Measurements from ENCODE around the gene RPS16.

DNA sequence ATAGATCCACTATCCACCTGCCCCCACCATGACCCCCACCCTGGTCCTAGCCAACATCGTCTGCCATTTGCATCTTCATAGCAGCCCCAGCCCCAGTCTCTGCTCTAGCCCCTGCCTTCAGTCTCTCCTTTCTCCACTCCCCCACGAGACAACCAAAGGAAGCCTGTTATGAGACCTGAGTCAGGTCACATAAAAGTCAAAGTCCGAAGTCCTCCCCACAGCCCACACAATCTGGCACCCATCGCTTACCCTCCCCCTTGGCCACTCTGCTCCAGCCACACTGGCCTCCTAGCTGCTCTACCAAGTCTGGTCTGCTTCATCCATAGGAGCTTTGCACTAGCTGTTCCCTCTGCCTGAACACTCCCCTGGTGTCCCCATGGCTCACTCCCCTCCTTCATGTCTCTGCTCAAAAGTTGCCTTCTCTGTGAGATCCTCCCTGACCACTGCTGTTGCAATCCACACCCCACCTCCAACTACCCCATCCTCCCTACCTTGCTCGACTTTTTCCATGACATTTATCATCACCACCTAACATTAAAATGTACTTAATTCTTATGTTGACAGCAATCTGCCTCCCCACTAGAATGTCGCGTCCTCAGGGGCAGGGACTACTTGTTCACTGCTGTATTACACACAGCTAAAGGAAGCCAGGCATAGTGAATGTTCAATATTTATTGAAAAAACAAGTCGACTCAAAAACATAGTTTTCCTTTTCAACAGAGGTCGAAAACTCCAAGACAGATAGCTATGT is 24.5 kb downstream of the RPS16 start:
- no peak for TF ChIP-seq HDGF (IDR thresholded peaks at IDR 0.05; ENCODE audit: borderline replicate concordance)
- TF ChIP-seq TARDBP (IDR thresholded peaks at IDR 0.05) = no peak
- TF ChIP-seq SP1 (IDR thresholded peaks at IDR 0.05) = no peak
- TF ChIP-seq FOXM1 (IDR thresholded peaks at IDR 0.05; ENCODE audit: borderline replicate concordance) = no peak
- TF ChIP-seq FOXK2 (IDR thresholded peaks at IDR 0.05) = no peak
- TF ChIP-seq SUZ12 (IDR thresholded peaks at IDR 0.05) = no peak

Measured in HEK293T (cell line).